ENCODE data around the gene ZNF282.

Gene ZNF282

DNA sequence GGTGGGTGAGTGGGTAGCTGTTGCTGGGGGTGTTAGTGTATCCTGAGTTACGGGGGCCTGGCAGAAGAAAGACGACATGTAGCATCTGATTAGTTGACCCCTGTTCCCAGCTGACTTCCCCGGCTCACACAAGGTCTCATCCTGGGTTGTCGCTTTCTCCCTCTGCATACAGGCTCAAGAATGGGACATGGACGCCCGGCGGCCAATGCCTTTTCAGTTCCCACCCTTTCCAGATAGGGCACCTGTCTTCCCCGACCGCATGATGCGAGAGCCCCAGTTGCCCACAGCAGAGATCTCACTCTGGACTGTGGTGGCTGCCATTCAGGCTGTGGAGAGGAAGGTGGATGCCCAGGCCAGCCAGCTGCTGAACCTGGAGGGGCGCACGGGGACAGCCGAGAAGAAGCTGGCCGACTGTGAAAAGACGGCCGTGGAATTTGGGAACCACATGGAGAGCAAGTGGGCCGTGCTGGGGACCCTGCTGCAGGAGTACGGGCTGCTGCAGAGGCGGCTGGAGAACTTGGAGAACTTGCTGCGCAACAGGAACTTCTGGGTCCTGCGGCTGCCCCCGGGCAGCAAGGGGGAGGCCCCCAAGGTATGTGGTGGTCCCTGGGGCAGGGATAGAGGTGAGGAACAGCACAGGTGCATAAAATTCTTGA, 2.9 kb downstream of the ZNF282 start:
- DNase-seq (ENCODE audit: low read depth, low spot score), result no peak
- in situ Hi-C loops (cut with HindIII; ENCODE audit: low sequenced_read_pairs), result no loop called here
- H3K4me3 ChIP-seq (ENCODE audit: low read depth, low read length), result no peak overlapping the region
- TF ChIP-seq, protein P1, sequence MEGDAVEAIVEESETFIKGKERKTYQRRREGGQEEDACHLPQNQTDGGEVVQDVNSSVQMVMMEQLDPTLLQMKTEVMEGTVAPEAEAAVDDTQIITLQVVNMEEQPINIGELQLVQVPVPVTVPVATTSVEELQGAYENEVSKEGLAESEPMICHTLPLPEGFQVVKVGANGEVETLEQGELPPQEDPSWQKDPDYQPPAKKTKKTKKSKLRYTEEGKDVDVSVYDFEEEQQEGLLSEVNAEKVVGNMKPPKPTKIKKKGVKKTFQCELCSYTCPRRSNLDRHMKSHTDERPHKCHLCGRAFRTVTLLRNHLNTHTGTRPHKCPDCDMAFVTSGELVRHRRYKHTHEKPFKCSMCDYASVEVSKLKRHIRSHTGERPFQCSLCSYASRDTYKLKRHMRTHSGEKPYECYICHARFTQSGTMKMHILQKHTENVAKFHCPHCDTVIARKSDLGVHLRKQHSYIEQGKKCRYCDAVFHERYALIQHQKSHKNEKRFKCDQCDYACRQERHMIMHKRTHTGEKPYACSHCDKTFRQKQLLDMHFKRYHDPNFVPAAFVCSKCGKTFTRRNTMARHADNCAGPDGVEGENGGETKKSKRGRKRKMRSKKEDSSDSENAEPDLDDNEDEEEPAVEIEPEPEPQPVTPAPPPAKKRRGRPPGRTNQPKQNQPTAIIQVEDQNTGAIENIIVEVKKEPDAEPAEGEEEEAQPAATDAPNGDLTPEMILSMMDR (IDR thresholded peaks at IDR 0.05; ENCODE audit: low read depth, low read length), result no peak

DNA sequence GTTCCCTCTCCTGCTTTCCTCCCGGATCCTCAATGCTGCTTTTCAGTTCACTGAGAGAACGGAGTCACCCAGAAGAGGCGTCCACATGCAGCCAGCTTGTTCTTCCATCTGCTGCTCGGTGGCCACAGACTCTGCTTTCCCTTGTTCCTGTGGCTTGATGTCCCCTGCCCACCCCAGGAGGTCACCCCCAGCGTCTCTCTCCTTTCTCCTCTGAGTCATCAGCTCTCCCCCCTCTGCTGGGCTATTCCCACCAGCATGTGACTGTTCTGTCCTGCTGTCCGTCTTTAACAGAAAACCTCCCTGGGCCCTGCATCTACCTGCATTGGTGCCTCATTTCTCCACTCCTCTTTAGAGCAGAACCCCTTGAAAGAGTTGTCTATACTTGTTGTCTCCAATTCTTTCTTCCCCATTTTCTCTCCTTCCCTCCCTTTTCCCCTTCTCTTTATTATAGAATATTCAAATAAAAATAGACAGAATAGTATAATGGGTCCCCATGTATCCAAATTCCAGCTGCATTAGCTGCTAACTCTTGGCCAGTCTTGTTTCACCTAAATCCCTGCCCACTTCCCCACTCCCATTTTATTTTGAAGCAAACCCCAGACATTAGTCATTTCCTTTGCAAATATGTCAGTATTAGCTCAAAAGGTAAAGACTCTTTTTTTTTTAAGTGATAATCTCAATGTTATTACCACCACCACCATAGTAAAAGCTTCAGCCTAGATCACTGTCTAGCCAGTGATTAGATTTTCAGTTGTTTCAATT, 4.1 kb downstream of the ZNF282 start:
- H3K4me3 ChIP-seq (ENCODE audit: low read depth, low read length), result no peak overlapping the region
- peak; percentile 40 for DNase-seq (ENCODE audit: low read depth, low spot score)
- in situ Hi-C loops (cut with HindIII; ENCODE audit: low sequenced_read_pairs), result no loop called here
- TF ChIP-seq, protein P1 (IDR thresholded peaks at IDR 0.05; ENCODE audit: low read depth, low read length), result no peak

DNA sequence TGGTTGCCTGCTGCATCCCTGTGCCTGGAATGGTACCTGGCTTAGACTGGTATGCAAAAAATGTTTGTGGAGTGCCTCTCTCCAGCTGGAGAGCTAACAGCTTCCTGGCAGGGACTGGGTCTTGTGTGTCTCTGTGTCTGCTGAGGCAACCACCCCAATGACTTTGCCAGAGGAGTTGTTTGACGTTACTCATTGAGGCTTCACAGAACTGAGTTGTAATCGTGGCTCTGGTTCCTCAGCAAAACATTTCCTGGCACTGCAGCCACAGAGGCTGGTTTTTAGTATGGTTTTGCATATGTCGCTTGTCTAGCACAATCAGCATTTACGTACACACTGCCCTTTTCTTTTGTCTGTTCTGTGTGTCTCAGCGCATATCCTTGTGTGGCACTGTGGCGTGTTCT, 7.5 kb downstream of the ZNF282 start:
- TF ChIP-seq, protein P1 (IDR thresholded peaks at IDR 0.05; ENCODE audit: low read depth, low read length), result no peak
- peak; percentile 36 for DNase-seq (ENCODE audit: low read depth, low spot score)
- in situ Hi-C loops (cut with HindIII; ENCODE audit: low sequenced_read_pairs), result no loop called here

DNA sequence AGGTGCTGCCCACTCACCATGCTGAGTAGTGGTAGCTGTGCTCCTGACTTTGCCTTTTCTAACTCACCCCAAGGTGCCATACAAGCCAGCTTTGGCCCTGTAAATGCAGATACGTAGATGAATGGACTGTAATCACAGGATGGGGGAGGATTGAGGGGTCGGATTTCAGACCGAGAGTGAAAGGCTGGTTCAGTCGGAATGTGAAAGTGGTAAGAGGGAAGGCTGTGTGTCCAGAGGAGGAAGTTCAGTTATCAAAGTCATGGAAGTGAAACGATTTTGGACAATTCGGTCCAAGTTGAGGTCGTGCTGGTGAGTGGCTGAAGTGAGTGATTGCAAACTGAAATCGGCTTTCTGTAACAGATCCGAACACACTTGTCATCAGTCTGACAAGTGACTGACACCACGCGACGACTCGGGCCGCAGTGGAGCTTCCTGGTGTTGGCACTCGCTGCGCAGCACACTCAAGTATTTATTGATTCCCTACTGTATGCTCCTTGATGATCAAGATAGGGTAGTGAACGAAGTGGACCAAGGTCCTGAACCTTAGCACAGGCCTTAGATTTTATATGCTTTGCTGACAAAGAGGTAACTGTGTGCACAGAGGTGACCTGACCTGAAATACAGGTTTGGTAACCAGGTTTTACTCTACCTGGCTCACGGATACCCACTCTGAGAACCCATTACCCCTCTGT, 10.5 kb downstream of the ZNF282 start:
- TF ChIP-seq, protein P1 (IDR thresholded peaks at IDR 0.05; ENCODE audit: low read depth, low read length), result no peak
- in situ Hi-C loops (cut with HindIII; ENCODE audit: low sequenced_read_pairs), result no loop called here
- no peak for DNase-seq (ENCODE audit: low read depth, low spot score)
- no peak overlapping the region for H3K4me3 ChIP-seq (ENCODE audit: low read depth, low read length)

More for the DNA sequence above, 7.5 kb downstream of the ZNF282 start:
- no peak overlapping the region for H3K4me3 ChIP-seq (ENCODE audit: low read depth, low read length)

DNA sequence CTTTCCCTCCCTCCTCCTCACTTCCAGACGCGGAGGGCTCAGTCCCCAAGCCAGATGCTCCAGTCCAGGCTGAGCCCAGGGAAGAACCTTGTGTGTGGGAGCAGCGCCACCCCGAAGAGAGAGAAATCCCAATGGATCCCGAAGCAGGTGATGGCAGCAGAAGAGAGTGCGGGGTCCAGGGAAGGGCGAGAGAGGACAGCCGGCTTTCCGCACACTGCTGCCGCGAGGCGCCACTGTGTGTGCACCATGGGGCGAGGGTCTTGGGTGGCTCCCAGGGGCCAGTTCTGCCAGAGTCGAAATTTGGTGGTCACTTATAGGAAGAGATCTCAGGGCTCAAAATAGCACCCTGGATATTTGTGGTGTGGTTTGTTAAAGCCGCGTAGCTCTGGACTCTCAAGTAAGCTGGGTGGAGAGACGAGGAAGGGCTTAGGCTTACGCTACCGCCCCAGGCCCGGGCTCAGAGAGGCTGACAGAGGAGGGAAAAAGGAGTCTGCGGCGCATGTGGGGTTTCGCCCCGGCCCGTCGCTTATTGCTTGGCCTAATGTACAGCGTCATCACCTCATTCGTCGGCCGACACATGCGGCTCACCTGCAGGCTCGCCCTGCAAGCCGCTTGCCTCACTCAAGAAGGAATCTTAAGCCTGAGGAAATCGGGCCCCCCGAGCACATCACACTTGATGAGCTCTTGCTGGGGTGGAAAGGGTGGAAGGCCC, 12.1 kb downstream of the ZNF282 start:
- H3K4me3 ChIP-seq (ENCODE audit: low read depth, low read length), result no peak overlapping the region
- DNase-seq (ENCODE audit: low read depth, low spot score), result no peak
- TF ChIP-seq, protein P1 (IDR thresholded peaks at IDR 0.05; ENCODE audit: low read depth, low read length), result no peak
- in situ Hi-C loops (cut with HindIII; ENCODE audit: low sequenced_read_pairs), result no loop called here
